Measurements from ENCODE around the gene WNT8A.
"Not testable (repeated sequence)": the region's sequence is repeated elsewhere in the genome, so short reads cannot be mapped to it uniquely, and the experiment has no call there.

WNT8A gene

GRCh38 chr5:138083702-138084101 is at the start of gene WNT8A:
Gene WNT8A, plus strand, starts transcription at chr5:138084033. Its CDS starts 95 bp downstream, at chr5:138084128.
- peak; percentile 46 for DNase-seq (ENCODE audit: low spot score)

- peak; percentile 60 for DNase-seq (ENCODE audit: low spot score)
These were observed 48.0 kb upstream of the WNT8A start for GRCh38 chr5:138035605-138036537.

GRCh38 chr5:138037271-138037670 is 46.6 kb upstream of the WNT8A start:
- no peak for DNase-seq (ENCODE audit: low spot score)

- no peak for DNase-seq (ENCODE audit: low spot score)
These were observed 45.8 kb upstream of the WNT8A start for GRCh38 chr5:138037907-138038633.

GRCh38 chr5:138038826-138039225 is 45.0 kb upstream of the WNT8A start:
- no peak for DNase-seq (ENCODE audit: low spot score)

- not testable (repeated sequence) for DNase-seq (ENCODE audit: low spot score)
These were observed 38.5 kb upstream of the WNT8A start for GRCh38 chr5:138045283-138045682.

GRCh38 chr5:138051441-138052296 is 32.2 kb upstream of the WNT8A start:
- no peak for DNase-seq (ENCODE audit: low spot score)

- not testable (repeated sequence) for DNase-seq (ENCODE audit: low spot score)
These were observed 31.1 kb upstream of the WNT8A start for GRCh38 chr5:138052718-138053117.

- no peak for DNase-seq (ENCODE audit: low spot score)
These were observed 30.3 kb upstream of the WNT8A start for GRCh38 chr5:138053554-138053953.

- DNase-seq (ENCODE audit: low spot score) = no peak
These were observed 29.6 kb upstream of the WNT8A start for GRCh38 chr5:138054206-138054605.

- peak; percentile 57 for DNase-seq (ENCODE audit: low spot score)
These were observed 28.8 kb upstream of the WNT8A start for GRCh38 chr5:138054847-138055558.

GRCh38 chr5:138064526-138064925 is 19.3 kb upstream of the WNT8A start:
- DNase-seq (ENCODE audit: low spot score) = no peak

- peak; percentile 32 for DNase-seq (ENCODE audit: low spot score)
These were observed 18.7 kb upstream of the WNT8A start for GRCh38 chr5:138065102-138065501.

- no peak for DNase-seq (ENCODE audit: low spot score)
These were observed 15.9 kb upstream of the WNT8A start for GRCh38 chr5:138067945-138068344.

GRCh38 chr5:138068742-138069600 is 14.9 kb upstream of the WNT8A start:
- peak; percentile 78 for DNase-seq (ENCODE audit: low spot score)

GRCh38 chr5:138070026-138070425 is 13.8 kb upstream of the WNT8A start:
- DNase-seq (ENCODE audit: low spot score) = not testable (repeated sequence)

- peak; percentile 83 for DNase-seq (ENCODE audit: low spot score)
These were observed 6.7 kb upstream of the WNT8A start for GRCh38 chr5:138077064-138077696.

GRCh38 chr5:138078006-138078643 is 5.7 kb upstream of the WNT8A start:
- DNase-seq (ENCODE audit: low spot score) = no peak

- DNase-seq (ENCODE audit: low spot score) = no peak
These were observed 1.8 kb upstream of the WNT8A start for GRCh38 chr5:138082033-138082432.
